Endodermal cell (in vitro differentiated cells): ENCODE measurements around the gene BRI3BP. TPM values are rescaled to one million over a fixed set of nuclear protein-coding genes. Genes with fewer than 3 reads are reported as not detected.

Experiments
- DNase-seq: peaks from one replicate; pipeline ENCODE4 v3.0.0-alpha.2; 2017
- H3K27ac ChIP-seq: 2 replicates; pipeline ENCODE4 v1.5.1; 2013; ENCODE audit warnings: mild to moderate bottlenecking, low read depth, low read length, moderate library complexity
- H3K27me3 ChIP-seq: 2 replicates; pipeline ENCODE4 v1.6.1; 2013; ENCODE audit warnings: mild to moderate bottlenecking, low read length, moderate library complexity; ENCODE audit not compliant: insufficient read depth, control insufficient read depth, poor library complexity, severe bottlenecking
- H3K36me3 ChIP-seq: 2 replicates; pipeline ENCODE4 v1.7.0; 2013; ENCODE audit warnings: mild to moderate bottlenecking, low read length, moderate library complexity; ENCODE audit not compliant: control insufficient read depth, insufficient read depth
- H3K4me1 ChIP-seq: one replicate; pipeline ENCODE4 v1.7.0; 2013; ENCODE audit warnings: low read length; ENCODE audit not compliant: control insufficient read depth, insufficient read depth
- H3K4me3 ChIP-seq: 2 replicates; pipeline ENCODE4 v1.5.1; 2013; ENCODE audit warnings: mild to moderate bottlenecking, low read length, moderate library complexity
- H3K9ac ChIP-seq: 2 replicates; pipeline ENCODE4 v1.6.1; 2013; ENCODE audit warnings: mild to moderate bottlenecking, low read length, moderate library complexity; ENCODE audit not compliant: poor library complexity, severe bottlenecking; ENCODE audit errors: extremely low read depth
- H3K9me3 ChIP-seq: 2 replicates; pipeline ENCODE4 v1.6.1; 2013; ENCODE audit warnings: mild to moderate bottlenecking, low read length, moderate library complexity; ENCODE audit not compliant: control insufficient read depth
- H3K27ac Mint-ChIP-seq: 2 replicates; pipeline ENCODE4 v1.8.0; 2020; ENCODE audit warnings: mixed read lengths
- H3K27me3 Mint-ChIP-seq: 2 replicates; pipeline ENCODE4 v1.8.0; 2021; ENCODE audit warnings: mild to moderate bottlenecking, mixed read lengths; ENCODE audit not compliant: insufficient read depth
- H3K36me3 Mint-ChIP-seq: 2 replicates; pipeline ENCODE4 v1.8.0; 2020; ENCODE audit warnings: low read depth, mixed read lengths
- H3K4me1 Mint-ChIP-seq: 2 replicates; pipeline ENCODE4 v1.8.0; 2020; ENCODE audit warnings: mixed read lengths
- H3K4me3 Mint-ChIP-seq: 2 replicates; pipeline ENCODE4 v1.8.0; 2020; ENCODE audit warnings: mild to moderate bottlenecking, moderate library complexity, mixed read lengths
- H3K9me3 Mint-ChIP-seq: 2 replicates; pipeline ENCODE4 v1.8.0; 2020; ENCODE audit warnings: mild to moderate bottlenecking, mixed read lengths
- WGBS, 2 experiments: methylation state at CpG; one replicate each; pipeline versions ENCODE4 v1.1.5 to v1.1.7; 2013; ENCODE audit warnings: missing lambda C conversion rate in 2 of 2, mixed read lengths in 1 of 2; ENCODE audit not compliant: insufficient coverage in 1 of 2, insufficient read length in 1 of 2; 5-methylcytosine and 5-hydroxymethylcytosine counted together
- long read RNA-seq, 4 experiments: library from polyadenylated mRNA in 2 of 4; library from RNA in 1 of 4; library from capped mRNA in 1 of 4; stranded (forward) in 3 of 4; unstranded in 1 of 4; transcript quantifications; one replicate each; pipeline ENCODE4 v2.0.0, GENCODE V29; 2020 to 2021; ENCODE audit warnings: inconsistent platforms in 1 of 4
- polyA plus RNA-seq, 2 experiments: library from polyadenylated mRNA; stranded (reverse); fragments of 50-300 nt; gene quantifications; one replicate each; pipeline ENCODE4 v1.2.3, GENCODE V29; 2013
- total RNA-seq, 2 donors: library from RNA; stranded (reverse); fragmentation: NEBNext Ultra II Directional in 1 of 2; extraction: Animal tissue kit (Norgen Biotek cat#: 25700) in 1 of 2; gene quantifications; 2 replicates in 1 of 2; 3 replicates in 1 of 2; pipeline ENCODE4 v1.2.1, GENCODE V29; 2021
- TF ChIP-seq, protein P1 (sequence below): fragments of 200-600 bp; sonication (generic); conservative IDR thresholded peaks from 2 replicates; pipeline ENCODE4 v1.5.0; 2021; ENCODE audit warnings: antibody characterized with exemption, mild to moderate bottlenecking

The BRI3BP gene, protein sequence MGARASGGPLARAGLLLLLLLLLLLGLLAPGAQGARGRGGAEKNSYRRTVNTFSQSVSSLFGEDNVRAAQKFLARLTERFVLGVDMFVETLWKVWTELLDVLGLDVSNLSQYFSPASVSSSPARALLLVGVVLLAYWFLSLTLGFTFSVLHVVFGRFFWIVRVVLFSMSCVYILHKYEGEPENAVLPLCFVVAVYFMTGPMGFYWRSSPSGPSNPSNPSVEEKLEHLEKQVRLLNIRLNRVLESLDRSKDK
- 10 to 100 TPM; 10.5 to 16.0 TPM for total RNA-seq
- polyA plus RNA-seq (2013, experiment 1 of 2) = 6.6 TPM
- polyA plus RNA-seq (2013, experiment 2 of 2) = 7.0 TPM
- long read RNA-seq, experiment 1, full-length matches to known transcripts = 2 of 10 reads
- long read RNA-seq, experiment 1, partial matches to known transcripts = 0 of 10 reads
- long read RNA-seq, experiment 1, other reads (novel, unspliced or antisense) = 8 of 10 reads
- long read RNA-seq, experiment 2, full-length matches to known transcripts = 9 of 21 reads
- long read RNA-seq, experiment 2, partial matches to known transcripts = 0 of 21 reads
- long read RNA-seq, experiment 2, other reads (novel, unspliced or antisense) = 12 of 21 reads
- long read RNA-seq, experiment 3, full-length matches to known transcripts = 3 of 7 reads
- long read RNA-seq, experiment 3, partial matches to known transcripts = 4 of 7 reads
- long read RNA-seq, experiment 3, other reads (novel, unspliced or antisense) = 0 of 7 reads
- long read RNA-seq, experiment 4, partial matches to known transcripts = 1 of 1 reads
- long read RNA-seq, experiment 4, other reads (novel, unspliced or antisense) = 0 of 1 reads

- TF ChIP-seq, protein P1, sequence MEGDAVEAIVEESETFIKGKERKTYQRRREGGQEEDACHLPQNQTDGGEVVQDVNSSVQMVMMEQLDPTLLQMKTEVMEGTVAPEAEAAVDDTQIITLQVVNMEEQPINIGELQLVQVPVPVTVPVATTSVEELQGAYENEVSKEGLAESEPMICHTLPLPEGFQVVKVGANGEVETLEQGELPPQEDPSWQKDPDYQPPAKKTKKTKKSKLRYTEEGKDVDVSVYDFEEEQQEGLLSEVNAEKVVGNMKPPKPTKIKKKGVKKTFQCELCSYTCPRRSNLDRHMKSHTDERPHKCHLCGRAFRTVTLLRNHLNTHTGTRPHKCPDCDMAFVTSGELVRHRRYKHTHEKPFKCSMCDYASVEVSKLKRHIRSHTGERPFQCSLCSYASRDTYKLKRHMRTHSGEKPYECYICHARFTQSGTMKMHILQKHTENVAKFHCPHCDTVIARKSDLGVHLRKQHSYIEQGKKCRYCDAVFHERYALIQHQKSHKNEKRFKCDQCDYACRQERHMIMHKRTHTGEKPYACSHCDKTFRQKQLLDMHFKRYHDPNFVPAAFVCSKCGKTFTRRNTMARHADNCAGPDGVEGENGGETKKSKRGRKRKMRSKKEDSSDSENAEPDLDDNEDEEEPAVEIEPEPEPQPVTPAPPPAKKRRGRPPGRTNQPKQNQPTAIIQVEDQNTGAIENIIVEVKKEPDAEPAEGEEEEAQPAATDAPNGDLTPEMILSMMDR = no peak
- peak within 1 kb of the TSS; percentile 91 for H3K4me3 ChIP-seq
- no peaks in the 10 kb centered on the region for H3K27me3 ChIP-seq
- Mint-ChIP-seq H3K27ac (peak within 1 kb of the TSS; percentile 75), H3K4me1 (peaks cover 10% of the 10 kb centered on the region), H3K36me3 (peaks cover 3% of the 10 kb centered on the region), H3K9me3 (no peaks in the 10 kb centered on the region), H3K27me3 (no peaks in the 10 kb centered on the region), H3K4me3 (peak within 1 kb of the TSS; percentile 83)
- no peaks in the 10 kb centered on the region for H3K4me1 ChIP-seq
- WGBS, 2 experiments = 0% methylated on average over 22 to 112 of the region's 112 CpGs
- peak; percentile 85 for DNase-seq
- H3K9ac ChIP-seq = peak within 1 kb of the TSS; percentile 36
- H3K9me3 ChIP-seq = no peaks in the 10 kb centered on the region
- H3K36me3 ChIP-seq = no peaks in the 10 kb centered on the region
- H3K27ac ChIP-seq = no peak within 1 kb of the TSS
These were observed at the start of gene BRI3BP for GRCh38 chr12:124993626-124994436. Gene BRI3BP (plus strand): TSS chr12:124993645. CDS start chr12:124993791, 146 bp downstream.

- Histone ChIP-seq H3K9ac (no peak overlapping the region), H3K27ac (no peak overlapping the region), H3K36me3 (peaks cover 10% of the 10 kb centered on the region), H3K27me3 (no peaks in the 10 kb centered on the region), H3K9me3 (no peaks in the 10 kb centered on the region), H3K4me3 (no peak overlapping the region), H3K4me1 (no peaks in the 10 kb centered on the region)
- Mint-ChIP-seq H3K36me3 (peaks cover 34% of the 10 kb centered on the region), H3K4me3 (no peak overlapping the region), H3K9me3 (no peaks in the 10 kb centered on the region), H3K4me1 (no peaks in the 10 kb centered on the region), H3K27ac (peak overlapping the region; percentile 53), H3K27me3 (no peaks in the 10 kb centered on the region)
- TF ChIP-seq, protein P1 = no peak
- no peak for DNase-seq
- 94 to 95% methylated on average over 3 to 10 of the region's 10 CpGs for WGBS, 2 experiments
These were observed 47.0 kb upstream of the BRI3BP start for GRCh38 chr12:124946447-124946793.

GRCh38 chr12:124947013-124947412 is 46.4 kb upstream of the BRI3BP start:
- H3K27ac Mint-ChIP-seq = no peak overlapping the region
- Histone ChIP-seq H3K27me3 (no peaks in the 10 kb centered on the region), H3K36me3 (peaks cover 14% of the 10 kb centered on the region), H3K27ac (no peak overlapping the region), H3K4me1 (no peaks in the 10 kb centered on the region), H3K9me3 (no peaks in the 10 kb centered on the region), H3K4me3 (no peak overlapping the region), H3K9ac (no peak overlapping the region)
- no peaks in the 10 kb centered on the region for H3K4me1 Mint-ChIP-seq
- no peak for DNase-seq
- H3K36me3 Mint-ChIP-seq = peaks cover 37% of the 10 kb centered on the region
- TF ChIP-seq, protein P1 = no peak
- H3K4me3 Mint-ChIP-seq = no peak overlapping the region
- H3K27me3 Mint-ChIP-seq = no peaks in the 10 kb centered on the region
- 94 to 99% methylated on average over 9 to 11 of the region's 11 CpGs for WGBS, 2 experiments
- H3K9me3 Mint-ChIP-seq = no peaks in the 10 kb centered on the region
